ENCODE data around the gene TMUB1. TPM values are rescaled to one million over a fixed set of nuclear protein-coding genes. Genes with fewer than 3 reads are reported as not detected.
A peak's percentile ranks its signal among the peaks of the same experiment; 100 is the strongest.

The TMUB1 gene
- total RNA-seq, 1 experiment from 2014 or later: 60.9 TPM

DNA sequence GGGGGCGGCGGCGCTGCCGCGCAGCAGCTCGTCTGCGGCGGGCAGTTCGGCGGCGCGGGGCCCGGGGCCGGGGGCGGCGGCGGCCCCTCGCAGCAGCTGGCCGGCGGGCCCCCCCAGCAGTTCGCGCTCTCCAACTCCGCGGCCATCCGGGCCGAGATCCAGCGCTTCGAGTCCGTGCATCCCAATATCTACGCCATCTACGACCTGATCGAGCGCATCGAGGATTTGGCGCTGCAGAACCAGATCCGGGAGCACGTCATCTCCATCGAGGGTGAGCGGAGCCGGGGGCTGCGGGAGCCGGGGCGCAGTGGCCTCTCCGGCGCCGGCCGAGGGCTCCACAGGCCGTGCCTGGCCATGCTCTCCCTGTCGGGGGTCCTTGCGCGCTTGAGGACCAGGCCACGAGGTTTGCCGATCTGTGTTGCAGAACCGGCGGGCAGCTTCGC, 3.5 kb upstream of the TMUB1 start:
- DNase-seq (ENCODE audit: low read depth): peak; percentile 44

DNA sequence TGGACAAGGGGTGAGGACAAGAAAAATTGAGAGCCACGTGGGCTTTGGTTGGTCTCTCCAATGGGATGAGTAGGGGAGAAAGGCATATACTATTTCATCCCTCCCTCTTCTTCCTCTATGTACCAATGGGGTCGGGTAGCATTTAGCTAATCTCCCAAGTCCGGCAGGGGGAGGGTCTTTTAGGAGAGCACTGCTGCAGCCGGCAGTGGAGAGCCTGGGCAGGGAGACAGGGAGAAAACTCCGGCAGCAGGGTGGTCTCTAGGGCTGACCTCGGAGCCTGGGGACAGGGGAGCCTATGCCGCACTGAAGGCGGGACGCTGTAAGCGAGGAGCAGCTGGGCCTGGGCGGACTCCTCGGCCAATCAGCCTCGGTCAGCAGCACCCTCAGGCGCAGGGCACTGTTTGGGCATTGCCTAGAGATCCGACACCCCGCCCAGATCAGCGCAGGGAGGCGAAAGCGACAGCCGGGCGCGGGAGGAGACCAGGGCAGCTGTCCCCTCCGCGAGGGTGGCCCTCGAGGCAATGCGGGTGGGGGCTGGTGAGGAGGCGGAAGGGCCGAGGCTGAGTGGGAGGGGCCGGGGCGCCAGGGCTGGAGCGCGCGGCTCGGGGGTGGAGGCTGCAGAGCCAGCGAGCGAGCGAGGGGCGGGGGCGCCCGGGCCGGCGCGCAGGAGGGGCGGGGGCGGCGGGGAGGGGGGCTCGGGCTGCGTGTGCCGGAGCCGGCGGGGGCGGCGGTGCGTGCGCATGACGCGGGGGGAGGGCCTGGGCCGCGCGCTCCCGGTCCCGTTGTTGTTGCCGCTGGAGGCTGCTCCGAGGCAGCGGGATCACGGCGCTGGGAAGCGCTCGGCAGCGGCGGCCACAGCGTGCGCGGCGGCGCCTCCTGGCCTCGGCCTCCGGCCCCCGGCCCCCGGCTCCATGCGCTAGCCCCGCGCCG, 2.7 kb upstream of the TMUB1 start, which contains the start of gene AGAP3:
TSS of gene AGAP3 (plus strand) at position 785 of the 930 bp plus-strand sequence. CDS start 267 bp downstream, outside the sequence.
- DNase-seq (ENCODE audit: low read depth): peak; percentile 94

- no peak for DNase-seq (ENCODE audit: low read depth)
Measured at GRCh38 chr7:151085329-151085690, 2.0 kb upstream of the TMUB1 start.

- DNase-seq (ENCODE audit: low read depth): no peak
Measured at GRCh38 chr7:151083824-151084160, 499 bp upstream of the TMUB1 start.

GRCh38 chr7:151082141-151083070, 887 bp downstream of the TMUB1 start:
- no peak for DNase-seq (ENCODE audit: low read depth)

DNA sequence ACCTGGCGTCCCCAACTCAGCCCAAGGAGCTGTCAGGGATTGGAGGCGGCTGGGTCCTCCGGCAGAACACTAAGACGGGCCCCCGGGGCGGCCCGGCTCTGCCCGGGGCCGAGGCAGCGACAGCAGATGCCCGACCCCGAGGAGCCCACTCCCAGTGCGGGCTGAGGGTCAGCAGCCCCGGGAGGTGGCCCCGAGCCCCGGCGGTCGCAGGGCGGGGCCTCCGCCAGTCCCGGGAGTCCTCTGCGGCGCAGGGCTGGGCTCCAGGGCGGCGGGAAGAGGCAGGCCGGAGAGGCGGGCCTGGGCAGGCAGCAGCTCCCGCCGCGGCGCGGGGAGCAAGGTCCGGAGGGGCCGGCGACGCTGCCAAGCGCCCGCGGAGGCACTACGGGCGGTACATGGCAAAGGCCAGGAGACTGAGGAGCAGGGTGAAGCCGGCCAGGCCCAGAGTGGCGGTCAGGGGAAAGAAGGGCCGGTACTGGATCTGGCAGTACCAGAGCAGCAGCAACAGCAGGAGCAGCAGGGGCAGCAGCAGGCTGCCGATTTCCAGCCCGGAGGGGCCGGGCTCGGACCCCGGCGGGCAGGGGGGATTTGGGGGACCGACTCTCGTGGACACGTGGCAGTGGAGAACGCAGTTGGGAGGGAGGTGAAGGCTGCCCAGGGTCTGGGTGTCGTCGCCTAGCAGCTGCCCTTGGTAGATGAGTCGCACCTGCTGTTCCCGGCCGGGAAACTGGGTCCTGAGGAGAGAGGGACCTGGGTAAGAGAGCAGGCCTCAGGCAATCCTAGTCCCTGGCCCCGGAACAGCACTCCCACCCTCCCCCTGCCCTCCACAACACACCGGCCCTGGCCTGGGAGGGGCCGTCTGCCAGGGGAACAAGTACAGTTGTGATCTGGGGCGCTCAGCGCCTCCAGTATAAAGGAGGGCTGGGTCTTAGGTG, 1.9 kb downstream of the TMUB1 start:
- peak; percentile 62 for DNase-seq (ENCODE audit: low read depth)

DNA sequence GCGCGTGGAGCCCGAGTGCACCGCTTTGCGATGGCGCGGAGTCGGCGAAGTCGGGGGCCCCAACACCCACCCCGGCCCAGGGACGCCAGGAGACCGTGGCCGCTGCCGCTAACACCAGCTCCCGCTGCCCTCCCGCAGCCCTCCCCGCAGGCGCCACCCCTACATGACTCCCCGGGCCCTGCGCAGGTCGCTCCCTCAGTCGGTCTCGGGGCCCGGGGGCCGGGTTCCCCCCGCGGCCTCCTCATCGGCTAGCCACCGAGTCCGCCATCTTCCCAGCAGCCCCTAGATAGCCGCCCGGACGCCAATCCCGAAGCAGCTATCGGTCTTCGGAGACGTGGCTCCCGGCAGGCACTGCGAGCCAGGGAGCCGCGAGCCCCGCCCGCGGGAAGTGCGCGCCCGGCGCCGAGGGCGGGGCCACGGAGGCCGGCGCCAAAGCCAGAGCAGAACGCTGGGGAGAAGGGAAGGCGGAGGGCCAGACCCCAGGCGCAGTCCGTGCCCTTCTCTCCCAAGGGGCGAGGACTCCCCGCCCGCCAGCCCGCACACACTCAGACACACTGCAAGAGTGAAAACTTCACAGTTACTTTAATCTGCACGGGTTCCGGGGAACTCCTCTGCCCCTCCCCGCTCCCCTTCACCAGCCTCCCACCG, 2.6 kb downstream of the TMUB1 start, which contains the start of gene FASTK:
TSS of gene FASTK (minus strand) at position 288 of the 648 bp plus-strand sequence. CDS start at position 245, 43 bp downstream.
- peak; percentile 93 for DNase-seq (ENCODE audit: low read depth)

DNA sequence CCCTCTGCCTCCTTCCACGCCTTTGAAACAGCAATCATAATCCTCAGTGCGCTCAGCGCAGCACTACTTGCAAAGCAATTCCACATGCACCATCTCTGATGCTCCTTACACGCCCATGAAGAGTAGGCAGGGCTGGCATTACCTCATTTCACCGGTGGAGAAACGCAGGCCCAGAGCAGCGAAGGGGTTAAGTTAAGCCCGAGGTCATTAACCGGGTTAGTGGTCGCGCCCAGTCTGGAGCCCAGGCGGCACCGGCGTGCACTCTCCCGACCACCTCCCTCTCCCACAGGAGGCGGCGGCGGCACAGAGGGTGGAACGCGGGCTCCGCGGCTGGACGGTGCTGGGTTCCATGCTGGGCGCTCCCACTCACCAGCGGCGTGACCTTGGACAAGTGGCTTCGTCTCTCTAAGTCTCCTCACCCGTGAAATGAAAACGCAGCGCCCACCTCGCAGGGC, 3.2 kb downstream of the TMUB1 start:
- peak; percentile 48 for DNase-seq (ENCODE audit: low read depth)

GRCh38 chr7:151079199-151079910, 3.9 kb downstream of the TMUB1 start:
- no peak for DNase-seq (ENCODE audit: low read depth)

DNA sequence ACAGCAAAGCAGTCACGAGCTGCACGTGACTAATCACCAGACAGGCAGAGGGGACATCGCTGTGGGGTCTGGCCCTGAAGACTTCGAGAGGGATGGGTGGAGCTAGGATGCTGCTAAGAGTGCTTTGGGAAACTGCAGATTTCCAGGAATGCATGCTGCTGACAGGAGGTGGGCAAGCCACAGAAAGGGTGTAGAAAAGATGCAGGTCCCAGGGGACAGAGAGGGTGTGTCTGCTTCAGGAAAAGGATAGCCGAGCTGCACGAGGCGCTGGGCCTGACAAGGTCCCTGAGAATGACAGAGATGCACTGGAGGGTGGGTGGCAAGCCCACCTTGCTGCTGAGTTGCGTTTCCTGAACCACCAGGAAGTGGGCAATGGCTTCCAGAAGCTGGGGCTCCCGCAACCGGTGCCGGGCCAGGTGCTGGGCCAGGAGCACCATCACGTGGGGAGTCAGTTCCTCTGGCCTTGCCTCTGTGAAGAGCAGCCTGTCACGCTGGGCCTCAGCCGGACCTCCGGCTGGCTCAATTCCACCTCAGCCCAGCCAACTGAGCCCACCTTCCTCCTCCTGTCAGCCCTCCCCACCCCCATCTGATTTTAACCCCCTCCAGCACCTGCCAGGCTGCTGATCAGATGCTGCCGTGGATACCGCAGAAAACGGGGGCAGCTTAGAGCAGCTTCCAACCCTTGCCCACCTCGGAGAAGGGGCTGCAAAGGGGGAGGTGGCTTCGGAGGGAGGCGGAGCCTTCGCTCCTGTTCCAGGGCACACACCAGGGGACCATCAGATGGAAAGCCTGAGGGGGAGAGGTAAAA, 4.9 kb downstream of the TMUB1 start:
- peak; percentile 48 for DNase-seq (ENCODE audit: low read depth)

DNA sequence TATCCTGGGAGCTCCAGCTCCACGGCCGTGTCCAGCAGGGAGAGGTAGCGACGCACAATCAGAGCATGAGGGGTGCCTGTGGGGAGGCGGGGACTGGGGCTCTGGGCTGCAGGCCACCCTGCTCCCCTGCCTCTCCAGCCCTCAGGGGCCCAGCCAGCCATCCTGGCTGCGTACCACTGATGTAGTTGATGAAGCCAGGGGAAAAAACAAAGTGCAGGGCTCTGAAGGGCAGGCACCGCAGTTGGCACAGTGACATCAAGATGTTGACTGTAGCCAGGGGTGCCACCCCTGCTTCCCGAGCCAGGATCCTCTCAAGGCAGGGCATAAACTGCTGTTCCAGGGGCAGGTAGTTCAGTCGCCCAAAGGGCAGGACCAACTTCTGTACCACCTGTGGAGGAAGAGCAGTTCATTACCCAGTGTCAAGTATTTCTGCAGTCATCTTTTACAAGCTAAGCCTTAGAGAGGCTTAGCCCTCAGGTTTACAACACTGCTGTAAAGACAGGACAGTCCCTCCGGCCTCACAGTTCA, 5.5 kb downstream of the TMUB1 start:
- no peak for DNase-seq (ENCODE audit: low read depth)

DNA sequence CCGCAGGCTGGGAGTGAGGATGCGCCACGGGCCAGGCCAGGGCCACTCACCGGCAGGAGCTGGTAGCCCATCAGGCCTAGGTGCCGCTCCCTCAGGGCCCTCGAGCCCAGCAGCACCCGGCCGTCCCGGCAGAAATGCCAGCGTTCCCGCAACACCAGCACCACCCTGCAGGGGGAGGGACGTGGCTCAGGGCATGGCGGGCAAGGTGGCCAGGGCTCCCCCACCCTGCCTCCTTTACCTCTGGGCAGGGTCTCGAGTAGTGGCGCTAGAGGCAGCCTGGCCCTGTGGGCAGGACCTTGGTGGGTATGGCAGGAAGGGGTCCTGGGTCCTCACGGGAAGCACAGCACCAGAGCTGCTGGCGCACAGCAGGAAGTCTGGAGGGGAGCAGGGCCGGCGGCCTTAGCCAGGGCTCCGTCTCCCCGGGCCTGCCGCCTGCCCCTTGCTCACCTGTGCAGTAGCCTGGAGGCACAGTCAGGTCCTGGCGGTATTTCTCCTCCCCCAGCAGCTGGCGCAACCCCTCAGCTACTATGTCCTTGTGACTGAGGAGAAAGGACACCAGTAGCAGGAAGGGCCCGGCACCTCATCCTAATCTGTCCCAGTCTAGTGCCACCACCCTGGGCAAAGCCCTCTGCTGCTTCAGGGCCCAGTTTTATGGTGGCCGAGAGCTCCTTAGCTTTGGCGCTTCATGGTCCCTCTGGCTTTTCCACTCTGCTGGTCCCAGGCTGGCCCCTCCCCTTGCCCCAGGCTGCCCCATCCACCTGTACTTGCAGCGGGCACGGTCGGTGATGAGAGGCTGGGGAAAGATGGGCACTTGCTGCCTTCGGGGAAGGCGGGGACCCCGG, 6.2 kb downstream of the TMUB1 start:
- no peak for DNase-seq (ENCODE audit: low read depth)

GRCh38 chr7:151075978-151076426, 7.3 kb downstream of the TMUB1 start:
- DNase-seq (ENCODE audit: low read depth): no peak

DNA sequence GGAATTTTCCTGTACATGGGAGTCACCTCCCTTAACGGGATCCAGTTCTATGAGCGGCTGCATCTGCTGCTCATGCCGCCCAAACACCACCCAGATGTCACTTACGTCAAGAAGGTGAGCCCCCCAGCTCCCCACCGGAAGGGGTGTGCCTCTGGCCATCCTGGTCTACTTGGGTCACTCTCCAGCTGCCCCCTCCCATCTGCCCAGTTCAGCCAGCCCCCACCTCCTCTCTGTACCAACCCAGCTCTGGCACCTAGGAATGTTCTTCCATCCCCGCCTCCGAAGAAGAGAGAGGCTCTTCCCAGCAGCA, 7.7 kb downstream of the TMUB1 start:
- DNase-seq (ENCODE audit: low read depth): no peak

- no peak for DNase-seq (ENCODE audit: low read depth)
Measured at GRCh38 chr7:151074817-151075661, 8.3 kb downstream of the TMUB1 start.

- DNase-seq (ENCODE audit: low read depth): no peak
Measured at GRCh38 chr7:151073990-151074389, 9.3 kb downstream of the TMUB1 start.
